ENCODE results near the gene PTGS1.
"Not testable (repeated sequence)": the region's sequence is repeated elsewhere in the genome, so short reads cannot be mapped to it uniquely, and the experiment has no call there.

DNA sequence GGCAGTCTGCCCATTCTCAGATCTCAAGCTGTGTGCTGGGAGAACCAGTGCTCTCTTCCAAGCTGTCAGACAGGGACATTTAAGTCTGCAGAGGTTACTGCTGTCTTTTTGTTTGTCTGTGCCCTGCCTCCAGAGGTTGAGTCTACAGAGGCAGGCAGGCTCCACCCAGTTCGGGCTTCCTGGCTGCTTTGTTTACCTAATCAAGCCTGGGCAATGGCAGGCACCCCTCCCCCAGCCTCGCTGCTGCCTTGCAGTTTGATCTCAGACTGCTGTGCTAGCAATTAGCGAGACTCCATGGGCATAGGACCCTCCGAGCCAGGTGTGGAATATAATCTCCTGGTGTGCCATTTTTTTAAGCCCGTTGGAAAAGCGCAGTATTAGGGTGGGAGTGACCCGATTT is 43.3 kb downstream of the PTGS1 start:
- not testable (repeated sequence) for TF ChIP-seq SUZ12 (IDR thresholded peaks at IDR 0.05; ENCODE audit: extremely low read depth, insufficient read depth, insufficient read length); YY1 (IDR thresholded peaks at IDR 0.05; ENCODE audit: insufficient read depth, insufficient read length)

Measured in NT2/D1 (cell line).